NCI-H226 (cell line): ENCODE data around the gene INO80C.

Experiments
- DNase-seq: peaks from one replicate; pipeline ENCODE4 v3.0.0-alpha.2; 2015

INO80C gene

GRCh38 chr18:35485852-35486251 lies 11.9 kb downstream of the INO80C start:
- DNase-seq, result no peak

- no peak for DNase-seq
Measured at GRCh38 chr18:35484034-35484433, 13.7 kb downstream of the INO80C start.

- DNase-seq, result peak; percentile 53
Measured at GRCh38 chr18:35481960-35482366, 15.8 kb downstream of the INO80C start.

GRCh38 chr18:35479911-35480586 lies 17.7 kb downstream of the INO80C start:
- no peak for DNase-seq

- peak; percentile 56 for DNase-seq
Measured at GRCh38 chr18:35478520-35479435, 19.0 kb downstream of the INO80C start.

- DNase-seq, result no peak
Measured at GRCh38 chr18:35477974-35478373, 19.8 kb downstream of the INO80C start.

GRCh38 chr18:35477497-35477896 lies 20.3 kb downstream of the INO80C start:
- DNase-seq, result no peak

GRCh38 chr18:35474884-35475283 lies 22.9 kb downstream of the INO80C start:
- no peak for DNase-seq

GRCh38 chr18:35473562-35473961 lies 24.2 kb downstream of the INO80C start:
- no peak for DNase-seq

GRCh38 chr18:35470435-35470834 lies 27.3 kb downstream of the INO80C start:
- DNase-seq, result no peak

GRCh38 chr18:35469725-35470124 lies 28.0 kb downstream of the INO80C start:
- DNase-seq, result no peak

- DNase-seq, result no peak
Measured at GRCh38 chr18:35468711-35469110, 29.0 kb downstream of the INO80C start.

- no peak for DNase-seq
Measured at GRCh38 chr18:35467624-35468016, 30.1 kb downstream of the INO80C start.

- DNase-seq, result no peak
Measured at GRCh38 chr18:35466815-35467623, 30.7 kb downstream of the INO80C start.

- no peak for DNase-seq
Measured at GRCh38 chr18:35466334-35466733, 31.4 kb downstream of the INO80C start.

GRCh38 chr18:35465329-35465728 lies 32.4 kb downstream of the INO80C start:
- DNase-seq, result no peak

- no peak for DNase-seq
Measured at GRCh38 chr18:35464831-35465279, 32.9 kb downstream of the INO80C start.

GRCh38 chr18:35463827-35464226 lies 33.9 kb downstream of the INO80C start:
- DNase-seq, result no peak

GRCh38 chr18:35463050-35463449 lies 34.7 kb downstream of the INO80C start:
- peak; percentile 83 for DNase-seq

- DNase-seq, result no peak
Measured at GRCh38 chr18:35460736-35461161, 37.0 kb downstream of the INO80C start.

- DNase-seq, result no peak
Measured at GRCh38 chr18:35459997-35460396, 37.8 kb downstream of the INO80C start.

GRCh38 chr18:35458677-35459441 lies 38.9 kb downstream of the INO80C start:
- DNase-seq, result peak; percentile 52
